ENCODE results near the gene CNTFR. TPM values are rescaled to one million over a fixed set of nuclear protein-coding genes. Genes with fewer than 3 reads are reported as not detected.

CNTFR gene
- total and polyA plus RNA-seq, 2 experiments from 2014 or later = 0.73 to 1.9 TPM

DNA sequence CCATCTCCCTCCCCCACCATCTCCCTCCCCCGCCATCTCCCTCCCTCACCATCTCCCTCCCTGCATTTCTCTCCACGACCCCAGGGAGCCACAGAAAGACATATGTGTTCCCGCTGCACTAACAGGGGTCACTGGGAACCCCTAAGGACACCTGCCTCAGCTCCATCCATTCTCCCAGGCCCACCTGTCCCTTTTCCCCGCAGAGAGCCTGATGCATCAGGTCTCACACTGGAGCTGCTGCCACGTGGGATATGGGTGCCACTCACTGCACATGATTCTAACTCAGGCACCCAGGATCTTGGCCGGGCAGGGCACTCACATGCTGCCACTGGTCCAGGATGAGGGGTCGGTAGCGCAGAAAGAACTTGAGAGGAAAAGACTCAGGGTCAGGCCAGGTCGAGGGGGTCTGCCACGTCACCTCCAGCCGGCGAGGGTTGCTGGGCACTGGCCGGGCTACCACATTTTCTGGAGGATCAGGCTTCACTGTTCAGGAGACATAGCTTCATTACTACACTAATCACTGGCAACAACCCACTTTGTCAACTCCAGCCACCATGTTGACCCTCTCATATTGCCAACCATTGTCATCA is 33.5 kb downstream of the CNTFR start (continued):
- TF ChIP-seq, protein P1, sequence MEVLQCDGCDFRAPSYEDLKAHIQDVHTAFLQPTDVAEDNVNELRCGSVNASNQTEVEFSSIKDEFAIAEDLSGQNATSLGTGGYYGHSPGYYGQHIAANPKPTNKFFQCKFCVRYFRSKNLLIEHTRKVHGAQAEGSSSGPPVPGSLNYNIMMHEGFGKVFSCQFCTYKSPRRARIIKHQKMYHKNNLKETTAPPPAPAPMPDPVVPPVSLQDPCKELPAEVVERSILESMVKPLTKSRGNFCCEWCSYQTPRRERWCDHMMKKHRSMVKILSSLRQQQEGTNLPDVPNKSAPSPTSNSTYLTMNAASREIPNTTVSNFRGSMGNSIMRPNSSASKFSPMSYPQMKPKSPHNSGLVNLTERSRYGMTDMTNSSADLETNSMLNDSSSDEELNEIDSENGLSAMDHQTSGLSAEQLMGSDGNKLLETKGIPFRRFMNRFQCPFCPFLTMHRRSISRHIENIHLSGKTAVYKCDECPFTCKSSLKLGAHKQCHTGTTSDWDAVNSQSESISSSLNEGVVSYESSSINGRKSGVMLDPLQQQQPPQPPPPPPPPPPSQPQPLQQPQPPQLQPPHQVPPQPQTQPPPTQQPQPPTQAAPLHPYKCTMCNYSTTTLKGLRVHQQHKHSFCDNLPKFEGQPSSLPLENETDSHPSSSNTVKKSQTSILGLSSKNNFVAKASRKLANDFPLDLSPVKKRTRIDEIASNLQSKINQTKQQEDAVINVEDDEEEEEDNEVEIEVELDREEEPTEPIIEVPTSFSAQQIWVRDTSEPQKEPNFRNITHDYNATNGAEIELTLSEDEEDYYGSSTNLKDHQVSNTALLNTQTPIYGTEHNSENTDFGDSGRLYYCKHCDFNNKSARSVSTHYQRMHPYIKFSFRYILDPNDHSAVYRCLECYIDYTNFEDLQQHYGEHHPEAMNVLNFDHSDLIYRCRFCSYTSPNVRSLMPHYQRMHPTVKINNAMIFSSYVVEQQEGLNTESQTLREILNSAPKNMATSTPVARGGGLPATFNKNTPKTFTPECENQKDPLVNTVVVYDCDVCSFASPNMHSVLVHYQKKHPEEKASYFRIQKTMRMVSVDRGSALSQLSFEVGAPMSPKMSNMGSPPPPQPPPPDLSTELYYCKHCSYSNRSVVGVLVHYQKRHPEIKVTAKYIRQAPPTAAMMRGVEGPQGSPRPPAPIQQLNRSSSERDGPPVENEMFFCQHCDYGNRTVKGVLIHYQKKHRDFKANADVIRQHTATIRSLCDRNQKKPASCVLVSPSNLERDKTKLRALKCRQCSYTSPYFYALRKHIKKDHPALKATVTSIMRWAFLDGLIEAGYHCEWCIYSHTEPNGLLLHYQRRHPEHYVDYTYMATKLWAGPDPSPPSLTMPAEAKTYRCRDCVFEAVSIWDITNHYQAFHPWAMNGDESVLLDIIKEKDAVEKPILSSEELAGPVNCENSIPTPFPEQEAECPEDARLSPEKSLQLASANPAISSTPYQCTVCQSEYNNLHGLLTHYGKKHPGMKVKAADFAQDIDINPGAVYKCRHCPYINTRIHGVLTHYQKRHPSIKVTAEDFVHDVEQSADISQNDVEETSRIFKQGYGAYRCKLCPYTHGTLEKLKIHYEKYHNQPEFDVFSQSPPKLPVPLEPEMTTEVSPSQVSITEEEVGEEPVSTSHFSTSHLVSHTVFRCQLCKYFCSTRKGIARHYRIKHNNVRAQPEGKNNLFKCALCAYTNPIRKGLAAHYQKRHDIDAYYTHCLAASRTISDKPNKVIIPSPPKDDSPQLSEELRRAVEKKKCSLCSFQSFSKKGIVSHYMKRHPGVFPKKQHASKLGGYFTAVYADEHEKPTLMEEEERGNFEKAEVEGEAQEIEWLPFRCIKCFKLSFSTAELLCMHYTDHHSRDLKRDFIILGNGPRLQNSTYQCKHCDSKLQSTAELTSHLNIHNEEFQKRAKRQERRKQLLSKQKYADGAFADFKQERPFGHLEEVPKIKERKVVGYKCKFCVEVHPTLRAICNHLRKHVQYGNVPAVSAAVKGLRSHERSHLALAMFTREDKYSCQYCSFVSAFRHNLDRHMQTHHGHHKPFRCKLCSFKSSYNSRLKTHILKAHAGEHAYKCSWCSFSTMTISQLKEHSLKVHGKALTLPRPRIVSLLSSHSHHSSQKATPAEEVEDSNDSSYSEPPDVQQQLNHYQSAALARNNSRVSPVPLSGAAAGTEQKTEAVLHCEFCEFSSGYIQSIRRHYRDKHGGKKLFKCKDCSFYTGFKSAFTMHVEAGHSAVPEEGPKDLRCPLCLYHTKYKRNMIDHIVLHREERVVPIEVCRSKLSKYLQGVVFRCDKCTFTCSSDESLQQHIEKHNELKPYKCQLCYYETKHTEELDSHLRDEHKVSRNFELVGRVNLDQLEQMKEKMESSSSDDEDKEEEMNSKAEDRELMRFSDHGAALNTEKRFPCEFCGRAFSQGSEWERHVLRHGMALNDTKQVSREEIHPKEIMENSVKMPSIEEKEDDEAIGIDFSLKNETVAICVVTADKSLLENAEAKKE (CRISPR knock-in tag; IDR thresholded peaks at IDR 0.05) = no peak
- TF ChIP-seq CTCF (conservative IDR thresholded peaks at IDR 0.05; ENCODE audit: low read depth in 2 of 2) (no peak), NANOG (IDR thresholded peaks at IDR 0.05; ENCODE audit: borderline replicate concordance) (no peak), EZH2phosphoT487 (IDR thresholded peaks at IDR 0.05; ENCODE audit: unreplicated experiment) (no peak), ZNF331 (CRISPR knock-in tag; IDR thresholded peaks at IDR 0.05; ENCODE audit: low read depth) (no peak), POLR2AphosphoS5 (IDR thresholded peaks at IDR 0.05; ENCODE audit: low read depth) (no peak), CREB1 (CRISPR knock-in tag; IDR thresholded peaks at IDR 0.05; ENCODE audit: low read depth) (no peak), STAT1 (IDR thresholded peaks at IDR 0.05; ENCODE audit: unreplicated experiment) (no peak), ZNF114 (CRISPR knock-in tag; IDR thresholded peaks at IDR 0.05) (no peak), EZH2 (IDR thresholded peaks at IDR 0.05; ENCODE audit: low read depth, unreplicated experiment) (no peak)

Measured in GM23338 (cell line).